GM21529 (cell line): ENCODE measurements around the gene AK8.

ENCODE experiments used
- ATAC-seq: cut with Tn5 transposase; IDR thresholded peaks from one replicate; pipeline ENCODE4 v1.9.1; 2021; ENCODE audit not compliant: unreplicated experiment

The AK8 gene

DNA sequence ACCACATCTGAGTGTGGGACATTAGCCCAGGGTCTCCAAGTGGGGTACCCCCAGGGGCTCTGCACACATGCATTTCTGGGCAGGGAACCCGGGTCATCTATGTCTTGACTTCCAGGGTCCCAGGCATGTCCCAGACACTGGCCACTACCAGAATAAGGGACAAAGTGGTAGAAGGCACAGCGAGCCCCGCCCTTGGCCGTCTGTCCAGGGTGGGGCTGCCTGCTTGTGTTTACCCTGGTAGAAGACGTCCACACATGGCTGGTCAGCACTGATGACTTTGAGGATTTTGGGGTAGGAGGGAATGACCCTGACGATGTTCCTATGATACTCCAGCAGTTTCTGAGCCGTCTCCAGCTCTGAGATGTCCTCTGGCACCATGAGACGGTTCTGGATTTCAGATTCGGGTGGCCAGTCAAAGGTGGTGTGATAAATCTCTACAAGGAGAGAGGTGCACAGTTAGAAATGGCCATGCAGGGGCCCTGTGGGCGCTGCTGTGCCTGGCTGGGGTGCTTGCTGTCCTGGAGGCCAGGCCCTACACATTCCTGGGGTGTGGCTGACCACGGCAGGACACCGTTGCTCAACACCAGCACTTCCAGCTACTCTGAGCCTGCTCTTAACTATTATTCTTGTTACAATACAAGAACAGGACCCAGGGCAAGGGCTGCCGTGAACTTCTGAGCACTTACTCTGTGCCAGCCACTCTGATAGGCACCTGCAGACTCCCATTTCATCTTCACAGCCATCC, 51.3 kb downstream of the AK8 start:
- ATAC-seq = no peak

DNA sequence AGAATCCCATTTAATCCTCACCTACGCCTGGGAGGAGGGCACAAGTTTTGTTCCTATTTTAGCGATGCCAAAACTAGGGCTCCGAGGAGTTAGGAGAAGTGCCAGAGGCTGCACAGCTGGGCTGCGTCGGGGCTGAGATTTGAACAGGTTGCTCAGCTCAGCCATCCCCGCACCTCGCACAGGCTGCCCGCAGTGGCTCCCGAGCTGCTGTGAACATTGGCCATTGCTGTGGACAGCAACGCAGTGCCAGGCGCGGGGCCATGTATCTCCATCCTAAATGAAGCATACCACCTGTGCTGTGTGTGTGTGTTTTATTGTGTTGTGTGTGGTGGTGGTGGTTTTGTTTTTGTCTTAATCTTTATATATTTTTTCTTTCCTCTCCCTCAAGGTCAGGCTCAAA, 52.0 kb downstream of the AK8 start:
- ATAC-seq = no peak

DNA sequence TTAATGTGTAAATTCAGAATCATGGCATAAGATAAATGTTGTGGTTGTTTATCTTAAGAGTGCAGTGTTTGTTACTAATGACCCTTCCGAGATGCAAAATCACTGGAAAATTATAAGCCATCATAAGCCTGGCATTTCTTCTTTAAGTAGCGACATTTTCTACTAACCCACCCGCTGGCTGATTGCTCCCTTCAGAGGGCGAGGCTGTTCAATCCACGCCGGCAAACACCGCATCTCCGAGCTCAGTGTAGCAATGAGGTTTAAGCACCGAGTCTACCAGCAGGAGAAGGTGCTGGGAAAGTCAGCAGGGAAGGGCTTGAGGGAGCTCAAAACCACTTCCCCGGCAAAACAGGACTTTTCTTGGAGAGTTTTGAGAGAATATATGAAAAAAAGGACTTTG, 52.7 kb downstream of the AK8 start:
- no peak for ATAC-seq

DNA sequence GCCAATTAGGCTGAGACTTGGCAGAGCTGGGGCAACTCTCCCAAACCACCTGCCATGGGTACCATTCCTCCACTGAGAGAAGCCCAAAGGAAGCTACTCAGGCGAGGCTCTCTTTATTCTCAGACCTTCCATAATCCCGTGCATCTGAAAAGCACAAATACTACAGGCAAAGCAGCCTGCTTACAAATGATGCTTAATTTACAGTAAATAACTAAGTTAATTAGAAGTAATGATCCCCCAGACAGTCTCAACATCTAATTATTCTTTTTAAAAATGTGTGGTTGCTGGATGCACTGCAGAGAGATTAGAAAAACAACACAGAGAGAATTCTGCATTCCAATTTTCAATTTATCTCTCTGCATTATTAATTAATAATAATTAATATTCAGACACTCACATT, 53.1 kb downstream of the AK8 start:
- no peak for ATAC-seq

DNA sequence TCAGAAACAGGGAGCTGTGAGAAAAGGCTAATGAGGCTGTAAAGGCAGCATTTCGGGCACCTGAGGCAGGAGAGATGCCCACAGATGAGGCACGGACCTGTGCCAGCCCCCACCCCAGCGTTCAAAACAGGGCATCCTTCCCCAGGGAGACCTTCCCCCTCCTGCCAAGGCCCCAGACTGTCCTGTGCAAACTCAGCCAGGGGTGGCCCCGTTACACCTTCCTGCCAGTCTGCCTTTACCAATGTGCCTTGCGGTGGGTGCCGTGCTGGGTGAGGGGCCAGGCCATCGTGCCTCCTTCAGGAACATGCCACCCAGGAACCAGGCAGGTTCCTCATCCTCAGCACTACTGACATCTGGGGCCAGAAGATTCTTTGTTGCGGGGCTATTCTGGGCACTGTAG, 53.9 kb downstream of the AK8 start:
- ATAC-seq = no peak

DNA sequence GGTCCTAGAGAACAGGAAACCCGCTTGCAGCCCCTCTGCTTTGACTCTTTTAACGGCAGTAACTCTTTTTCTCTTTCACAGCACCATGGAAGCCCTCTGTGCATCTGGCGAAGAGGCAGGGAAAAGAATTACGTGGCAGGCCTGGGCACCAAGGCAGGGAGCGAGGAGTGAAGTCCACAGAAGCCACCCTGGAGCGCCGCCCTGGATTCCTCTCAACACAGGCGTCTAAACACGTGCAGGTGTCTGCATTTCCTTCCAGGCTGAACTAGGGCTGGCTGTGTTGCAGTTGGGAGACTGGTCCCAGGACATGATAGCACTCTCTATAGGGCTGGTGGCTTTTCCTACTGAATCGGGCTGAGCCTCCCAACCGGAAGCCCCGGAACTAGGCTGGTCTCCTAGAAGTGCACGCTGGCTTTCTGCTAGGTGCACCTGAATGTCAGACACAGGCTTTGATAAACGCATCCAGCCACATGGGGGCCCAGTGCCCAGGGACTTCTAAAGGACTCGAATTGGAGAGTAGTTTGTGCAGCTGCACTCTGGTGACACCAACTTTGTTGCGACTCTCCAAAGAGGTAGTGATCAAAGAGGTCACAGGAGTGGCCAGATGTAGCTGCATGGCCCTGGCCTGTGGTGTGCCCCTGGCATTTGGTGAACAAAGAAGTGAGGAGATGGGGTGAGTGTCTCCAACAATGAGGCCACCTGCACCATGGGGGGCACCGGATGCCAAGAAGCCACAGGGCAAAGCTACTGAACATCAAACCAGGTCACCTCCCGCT, 54.5 kb downstream of the AK8 start:
- ATAC-seq = no peak

DNA sequence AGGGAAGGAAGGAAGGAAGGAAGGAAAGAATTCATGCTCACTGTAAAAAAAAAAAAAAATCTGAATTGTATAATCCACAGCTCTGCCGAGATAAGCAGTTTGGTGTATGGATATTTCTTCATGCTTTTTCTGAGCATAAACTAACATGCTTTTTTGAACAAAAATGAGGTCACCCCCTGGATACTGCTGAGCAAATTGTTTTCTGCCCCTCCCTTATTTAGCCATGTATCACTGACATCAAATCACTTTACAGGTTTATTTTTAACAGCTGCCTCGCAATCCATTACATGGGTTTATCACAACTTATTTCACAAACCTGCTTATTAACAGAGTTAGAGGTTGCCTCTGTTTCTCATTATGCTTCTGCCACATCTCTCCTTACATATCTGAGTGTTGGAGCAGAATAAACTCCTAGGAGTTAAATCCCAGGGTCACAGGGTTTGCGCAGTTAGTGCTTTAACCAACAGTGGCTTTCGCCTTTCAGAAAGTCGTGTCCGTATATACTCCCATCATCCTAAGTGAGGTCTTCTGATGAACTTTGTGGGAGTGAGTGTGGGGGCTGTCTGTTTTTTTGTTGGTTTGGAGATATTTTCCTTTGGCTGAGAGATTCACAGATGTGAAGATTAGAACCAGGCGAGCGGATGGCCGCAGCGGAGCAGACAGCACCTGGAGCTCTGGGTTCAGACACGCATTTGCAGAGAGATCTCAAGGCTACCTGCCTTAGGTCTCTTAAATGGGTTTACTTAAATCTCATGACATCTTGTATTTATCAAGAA, 57.7 kb downstream of the AK8 start:
- ATAC-seq = no peak

DNA sequence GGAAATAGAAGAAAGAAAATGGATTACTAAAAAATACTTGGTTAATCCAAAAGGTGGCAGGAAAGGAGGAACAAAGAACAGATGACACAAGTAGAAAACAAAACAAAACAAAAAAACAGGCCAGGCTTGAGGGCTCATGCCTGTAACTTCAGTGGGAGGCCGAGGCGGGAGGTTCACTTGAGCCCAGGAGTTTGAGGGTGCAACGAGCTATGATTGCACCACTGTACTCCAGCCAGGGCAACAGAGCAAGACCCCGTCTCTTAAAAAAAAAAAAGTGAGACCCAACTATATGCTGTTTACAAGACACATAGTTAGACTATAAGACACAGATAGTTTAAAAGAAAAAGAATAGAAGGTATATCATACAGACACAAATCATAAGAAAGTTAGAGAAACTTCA, 59.5 kb downstream of the AK8 start:
- ATAC-seq = no peak

DNA sequence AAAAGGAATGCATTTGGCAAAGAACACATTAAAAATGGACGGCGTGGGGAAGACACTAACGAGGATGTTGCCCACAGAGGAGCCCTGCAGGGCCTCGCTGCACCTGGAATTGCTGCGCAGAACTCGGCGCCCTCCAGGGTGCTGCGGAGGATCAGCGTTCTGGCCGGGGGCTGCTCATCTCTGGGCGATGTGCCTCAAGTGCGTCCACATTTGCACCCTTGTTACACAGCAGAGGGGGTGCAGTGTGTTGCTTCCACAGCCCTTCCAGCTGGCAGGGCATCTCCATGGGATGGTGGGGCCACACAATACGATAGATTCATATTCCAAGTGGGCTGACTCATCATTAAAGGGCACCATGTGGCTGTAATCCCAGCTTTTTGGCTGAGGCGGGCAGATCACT, 63.1 kb downstream of the AK8 start:
- ATAC-seq = no peak

DNA sequence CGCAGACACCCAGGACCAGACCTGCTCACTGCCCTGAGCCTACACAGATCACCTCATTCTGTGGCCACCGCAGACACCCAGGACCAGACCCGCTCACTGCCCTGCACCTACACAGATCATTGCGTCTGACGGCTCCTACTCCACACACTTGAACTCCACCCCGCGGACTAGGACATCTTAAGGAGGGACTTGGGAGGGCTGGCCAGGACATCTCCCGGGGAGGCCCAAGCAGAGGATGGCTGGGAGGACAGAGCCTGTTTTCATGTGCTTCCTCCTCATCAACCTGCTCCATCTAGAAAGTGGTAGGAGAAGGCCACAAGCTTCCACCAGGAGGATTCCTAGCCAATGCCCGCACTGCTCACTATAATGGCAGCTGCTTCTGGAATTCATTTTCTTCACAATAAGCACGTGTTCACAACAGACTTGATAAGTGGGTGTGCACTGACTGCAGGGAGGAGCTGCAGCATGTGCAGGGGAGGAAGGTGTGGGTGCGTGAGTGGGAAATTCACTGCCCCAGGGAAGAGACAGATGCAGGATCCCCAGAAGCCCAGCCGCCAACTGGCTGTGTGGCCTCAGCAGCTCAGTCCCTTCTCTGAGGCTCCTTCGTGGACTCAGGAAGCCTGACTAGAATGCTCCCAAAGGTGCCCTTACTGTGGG, 64.8 kb downstream of the AK8 start:
- no peak for ATAC-seq

DNA sequence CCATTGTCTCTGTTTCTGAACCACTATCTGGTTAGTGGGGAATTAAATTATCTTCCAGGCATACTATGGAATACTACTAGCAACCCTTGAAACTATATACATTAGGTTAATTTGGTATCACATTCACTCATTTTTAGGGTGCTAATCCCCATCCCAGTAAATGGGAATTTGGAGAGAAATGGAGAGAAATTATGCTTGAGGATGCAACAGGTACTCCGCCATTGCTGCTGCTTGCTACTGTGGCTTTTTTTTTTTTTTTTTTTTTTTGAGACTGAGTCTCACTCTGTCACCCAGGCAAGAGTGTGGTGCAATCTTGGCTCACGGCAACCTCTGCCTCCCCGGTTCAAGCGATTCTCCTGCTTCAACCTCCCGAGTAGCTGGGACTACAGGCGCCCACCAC, 66.1 kb downstream of the AK8 start:
- no peak for ATAC-seq

DNA sequence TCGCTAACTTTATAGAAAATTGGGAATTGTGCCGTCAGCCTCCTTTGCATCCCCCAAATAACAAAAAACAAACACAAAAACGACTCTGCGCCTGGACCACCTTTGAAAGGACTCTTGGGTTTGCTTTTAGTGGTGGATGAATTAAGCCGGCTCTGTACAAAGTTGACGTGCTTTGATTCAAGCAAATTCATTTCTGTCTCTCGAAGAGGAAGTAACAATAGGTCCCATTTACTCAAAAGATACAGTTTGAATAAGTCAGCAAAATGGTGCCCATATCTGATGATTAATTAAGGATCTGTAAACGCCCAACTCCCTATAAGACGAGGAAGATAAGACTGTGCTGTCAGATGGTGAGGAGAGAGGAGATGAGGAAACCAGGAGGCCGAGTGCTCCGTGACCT, 67.8 kb downstream of the AK8 start:
- ATAC-seq = no peak

DNA sequence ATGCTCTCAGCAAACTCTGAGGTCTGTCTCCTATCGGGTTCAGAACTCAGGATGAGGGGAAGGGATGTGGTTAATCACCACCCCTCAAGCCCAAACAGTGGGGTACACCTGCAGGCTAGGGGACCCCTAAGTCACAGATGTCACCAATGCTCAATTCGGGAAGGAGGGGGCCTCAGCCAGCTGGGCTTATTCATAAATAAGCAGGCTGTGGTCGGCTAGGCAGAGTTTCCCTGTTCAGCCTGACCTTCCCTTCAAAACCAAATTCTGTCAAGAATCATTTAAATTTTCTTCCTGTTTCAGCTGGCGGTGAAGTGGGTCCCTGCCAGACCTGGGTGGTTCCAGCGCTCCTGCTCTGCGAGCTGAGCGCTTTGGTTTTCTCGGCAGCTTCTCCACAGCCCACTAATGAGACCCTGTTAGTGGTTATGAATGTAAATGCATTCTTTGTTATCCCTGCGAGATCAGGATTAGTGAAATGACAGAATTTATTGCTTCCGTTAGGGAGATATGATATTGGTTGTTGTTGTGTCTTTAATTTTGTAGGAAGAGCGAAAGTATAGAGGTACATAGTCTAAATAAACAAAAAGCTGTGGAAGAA, 68.3 kb downstream of the AK8 start:
- no peak for ATAC-seq

DNA sequence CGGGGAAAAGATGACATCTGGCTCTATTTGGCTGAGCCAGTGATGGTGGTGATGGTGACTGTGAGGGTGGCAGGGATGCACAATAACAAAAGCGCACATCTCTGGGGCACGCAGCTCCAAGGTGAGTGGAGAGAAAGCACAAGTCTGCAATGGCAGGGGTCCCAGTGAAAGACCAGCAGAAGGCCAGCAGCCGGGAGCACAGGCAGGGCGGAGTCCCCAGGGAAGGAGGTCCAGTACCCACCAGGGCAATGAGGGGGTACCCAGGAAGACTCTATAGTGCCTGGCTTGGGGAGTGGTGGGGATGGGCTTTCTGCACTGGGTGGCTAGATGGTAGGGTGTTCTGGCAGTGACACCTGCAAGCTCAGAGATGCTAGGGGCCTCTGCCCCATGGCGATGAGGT, 69.4 kb downstream of the AK8 start:
- no peak for ATAC-seq

DNA sequence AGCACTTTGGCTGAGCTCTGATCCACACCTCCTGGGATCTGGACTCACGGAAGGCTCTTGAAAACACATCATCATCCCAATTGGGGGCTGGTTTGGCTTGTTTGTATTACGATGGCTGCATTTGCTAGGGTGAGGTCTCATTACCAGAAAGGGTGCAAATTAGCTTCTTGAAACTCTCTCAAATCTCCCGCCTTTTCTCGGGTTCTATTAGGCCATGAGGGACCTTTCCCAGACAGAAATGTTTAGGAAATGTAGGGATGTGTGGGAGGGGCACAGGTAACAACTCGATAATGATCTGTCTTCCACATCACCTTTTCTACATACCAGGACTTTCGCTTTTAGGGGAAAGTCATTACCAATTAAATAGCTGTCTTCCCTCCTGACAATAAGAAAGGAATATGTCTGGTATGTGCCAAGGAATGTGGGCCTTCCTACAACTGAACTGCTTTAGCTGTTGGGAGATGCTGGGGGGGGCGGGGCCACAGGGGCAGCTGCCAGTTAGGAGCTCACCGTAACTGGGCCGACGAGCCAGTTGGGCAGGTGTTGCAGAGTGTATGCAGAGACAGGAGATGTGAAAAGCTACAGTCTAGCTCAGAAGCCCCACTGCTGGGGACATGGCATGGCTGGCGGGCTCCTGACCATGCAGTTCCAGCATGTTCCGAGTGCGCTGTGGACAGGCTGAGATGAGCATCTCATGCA, 71.2 kb downstream of the AK8 start:
- no peak for ATAC-seq

DNA sequence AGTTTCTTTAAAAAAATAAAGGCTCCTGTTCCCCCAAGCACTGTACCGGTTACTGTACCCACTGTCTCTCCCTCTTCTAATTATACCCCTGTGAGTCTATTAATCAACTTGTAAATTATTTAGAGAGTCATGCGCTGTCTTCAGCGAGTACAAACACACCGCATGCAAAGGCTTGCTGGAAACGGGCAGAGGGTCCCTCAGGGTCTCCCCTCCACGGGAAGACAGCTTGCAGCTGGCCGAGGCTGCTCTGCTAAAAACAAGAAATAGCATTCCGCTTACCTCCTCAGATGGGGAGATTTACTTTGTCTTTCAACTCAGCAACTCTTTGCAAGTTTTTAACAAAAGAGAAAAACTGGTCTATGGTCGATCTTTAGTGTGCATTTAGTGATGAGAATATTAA, 71.8 kb downstream of the AK8 start:
- no peak for ATAC-seq

DNA sequence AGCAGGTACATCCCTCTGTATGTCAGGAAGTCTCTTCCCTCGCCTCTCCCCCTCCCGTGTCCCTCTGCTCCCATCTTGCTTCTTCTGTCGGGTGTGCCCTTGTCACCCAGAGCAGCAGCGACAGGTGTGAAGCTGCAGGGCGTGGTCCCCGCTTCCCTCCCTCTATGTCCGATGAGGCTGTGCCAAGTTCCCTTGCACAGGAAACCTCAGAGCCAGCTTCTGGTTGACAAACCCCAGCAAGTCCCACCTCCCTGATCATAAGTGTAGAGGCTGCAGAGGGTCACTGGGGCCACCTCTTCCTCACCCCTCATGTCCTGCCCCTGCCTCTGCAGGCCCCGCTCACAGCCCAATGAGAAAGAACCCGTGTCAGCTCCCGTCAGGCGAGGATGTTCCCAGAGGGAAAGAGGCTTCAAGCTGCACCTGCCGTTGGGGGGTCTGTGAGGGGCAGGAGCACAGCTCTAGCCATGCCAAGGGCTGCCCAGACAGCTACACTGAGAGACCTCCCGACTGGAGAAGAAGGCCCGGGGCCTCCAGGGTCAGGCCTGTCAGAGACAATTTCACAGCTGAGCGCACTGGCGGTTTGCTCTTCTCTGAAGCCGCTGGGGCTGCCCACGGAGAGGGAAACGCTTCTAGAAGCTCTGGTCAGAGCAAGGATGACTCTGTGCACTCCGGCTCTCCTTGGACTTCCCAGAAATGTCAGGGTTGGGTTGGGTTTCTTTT, 73.3 kb downstream of the AK8 start:
- ATAC-seq = no peak

DNA sequence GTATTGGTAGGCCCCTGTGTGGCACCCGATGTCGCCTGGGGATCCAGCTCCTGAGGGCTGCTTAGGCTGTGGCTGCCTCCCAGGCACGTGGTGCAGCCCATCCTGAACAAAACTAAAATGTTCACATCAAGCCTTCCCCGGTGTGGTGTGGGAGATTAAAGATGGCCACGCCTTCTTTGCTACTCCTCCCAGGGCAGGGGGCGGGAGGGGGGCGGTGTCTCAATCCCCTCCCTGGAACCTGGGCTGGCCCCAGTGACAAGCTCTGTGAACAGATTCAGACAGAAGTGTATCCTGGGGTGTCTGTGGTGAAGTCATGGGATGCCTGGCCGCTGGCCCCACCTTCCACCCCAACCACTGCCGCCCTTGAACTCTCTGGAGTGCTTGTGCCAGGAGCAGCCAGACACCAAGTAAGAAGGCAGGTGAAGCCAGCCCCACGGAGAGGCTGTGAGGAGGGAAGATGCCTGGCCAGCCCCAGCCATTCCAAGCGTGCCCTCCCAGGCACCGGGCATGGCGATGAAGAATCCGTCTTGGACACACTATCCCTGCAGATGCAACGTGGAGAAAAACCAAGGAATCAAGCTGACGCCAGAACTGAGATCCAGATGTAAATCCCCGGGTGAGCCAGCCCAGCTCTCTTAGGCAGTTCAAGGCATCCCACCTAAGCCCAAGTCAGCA, 75.8 kb downstream of the AK8 start:
- no peak for ATAC-seq

DNA sequence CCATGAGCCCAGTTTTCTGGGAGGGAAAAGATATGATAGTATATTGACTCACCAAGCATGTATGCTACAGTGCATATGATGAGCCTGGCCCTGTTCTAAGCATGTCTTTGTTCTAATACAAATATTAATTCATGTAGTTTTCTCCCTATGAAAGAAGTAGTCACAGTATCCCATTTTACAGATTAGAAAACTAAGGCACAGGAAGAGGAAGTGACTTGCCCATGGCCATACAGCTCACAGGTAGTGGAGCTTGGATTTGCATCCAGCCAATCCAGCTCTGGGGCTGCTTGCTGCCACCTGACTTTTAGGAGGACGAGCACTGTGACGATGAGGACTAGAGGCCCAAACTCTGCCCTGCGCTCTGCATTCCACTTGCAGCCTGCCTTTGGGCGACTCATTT, 76.4 kb downstream of the AK8 start:
- no peak for ATAC-seq
